Activated naive CD8-positive, alpha-beta T cell treated with anti-CD3 and anti-CD28 coated beads for 36 hours (primary cell): ENCODE results near the gene MUC3A. TPM values are rescaled to one million over a fixed set of nuclear protein-coding genes. Genes with fewer than 3 reads are reported as not detected.
"Not testable (repeated sequence)": the region's sequence is repeated elsewhere in the genome, so short reads cannot be mapped to it uniquely, and the experiment has no call there.

Experiments used
- DNase-seq: peaks from one replicate; pipeline ENCODE4 v3.0.0; 2021
- H3K27ac Mint-ChIP-seq: one replicate; pipeline ENCODE4 v1.8.0; 2022; ENCODE audit warnings: mild to moderate bottlenecking, moderate library complexity, mixed read lengths
- H3K27me3 Mint-ChIP-seq: one replicate; pipeline ENCODE4 v1.8.0; 2022; ENCODE audit warnings: mild to moderate bottlenecking, mixed read lengths
- H3K36me3 Mint-ChIP-seq: one replicate; pipeline ENCODE4 v1.8.0; 2021; ENCODE audit warnings: mild to moderate bottlenecking, mixed read lengths
- H3K4me1 Mint-ChIP-seq: one replicate; pipeline ENCODE4 v1.8.0; 2021; ENCODE audit warnings: mixed read lengths
- H3K4me3 Mint-ChIP-seq: one replicate; pipeline ENCODE4 v1.8.0; 2022; ENCODE audit warnings: mild to moderate bottlenecking, moderate library complexity, mixed read lengths
- H3K9me3 Mint-ChIP-seq: one replicate; pipeline ENCODE4 v1.8.0; 2022; ENCODE audit warnings: mixed read lengths
- total RNA-seq, 2 experiments: library from RNA; stranded (reverse); gene quantifications; one replicate each; pipeline ENCODE4 v1.2.3, GENCODE V29; 2021

The MUC3A gene, protein sequence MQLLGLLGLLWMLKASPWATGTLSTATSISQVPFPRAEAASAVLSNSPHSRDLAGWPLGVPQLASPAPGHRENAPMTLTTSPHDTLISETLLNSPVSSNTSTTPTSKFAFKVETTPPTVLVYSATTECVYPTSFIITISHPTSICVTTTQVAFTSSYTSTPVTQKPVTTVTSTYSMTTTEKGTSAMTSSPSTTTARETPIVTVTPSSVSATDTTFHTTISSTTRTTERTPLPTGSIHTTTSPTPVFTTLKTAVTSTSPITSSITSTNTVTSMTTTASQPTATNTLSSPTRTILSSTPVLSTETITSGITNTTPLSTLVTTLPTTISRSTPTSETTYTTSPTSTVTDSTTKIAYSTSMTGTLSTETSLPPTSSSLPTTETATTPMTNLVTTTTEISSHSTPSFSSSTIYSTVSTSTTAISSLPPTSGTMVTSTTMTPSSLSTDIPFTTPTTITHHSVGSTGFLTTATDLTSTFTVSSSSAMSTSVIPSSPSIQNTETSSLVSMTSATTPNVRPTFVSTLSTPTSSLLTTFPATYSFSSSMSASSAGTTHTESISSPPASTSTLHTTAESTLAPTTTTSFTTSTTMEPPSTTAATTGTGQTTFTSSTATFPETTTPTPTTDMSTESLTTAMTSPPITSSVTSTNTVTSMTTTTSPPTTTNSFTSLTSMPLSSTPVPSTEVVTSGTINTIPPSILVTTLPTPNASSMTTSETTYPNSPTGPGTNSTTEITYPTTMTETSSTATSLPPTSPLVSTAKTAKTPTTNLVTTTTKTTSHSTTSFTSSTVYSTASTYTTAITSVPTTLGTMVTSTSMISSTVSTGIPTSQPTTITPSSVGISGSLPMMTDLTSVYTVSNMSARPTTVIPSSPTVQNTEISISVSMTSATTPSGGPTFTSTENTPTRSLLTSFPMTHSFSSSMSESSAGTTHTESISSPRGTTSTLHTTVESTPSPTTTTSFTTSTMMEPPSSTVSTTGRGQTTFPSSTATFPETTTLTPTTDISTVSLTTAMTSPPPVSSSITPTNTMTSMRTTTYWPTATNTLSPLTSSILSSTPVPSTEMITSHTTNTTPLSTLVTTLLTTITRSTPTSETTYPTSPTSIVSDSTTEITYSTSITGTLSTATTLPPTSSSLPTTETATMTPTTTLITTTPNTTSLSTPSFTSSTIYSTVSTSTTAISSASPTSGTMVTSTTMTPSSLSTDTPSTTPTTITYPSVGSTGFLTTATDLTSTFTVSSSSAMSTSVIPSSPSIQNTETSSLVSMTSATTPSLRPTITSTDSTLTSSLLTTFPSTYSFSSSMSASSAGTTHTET (N-terminal part only)
- not detected for total RNA-seq

DNA sequence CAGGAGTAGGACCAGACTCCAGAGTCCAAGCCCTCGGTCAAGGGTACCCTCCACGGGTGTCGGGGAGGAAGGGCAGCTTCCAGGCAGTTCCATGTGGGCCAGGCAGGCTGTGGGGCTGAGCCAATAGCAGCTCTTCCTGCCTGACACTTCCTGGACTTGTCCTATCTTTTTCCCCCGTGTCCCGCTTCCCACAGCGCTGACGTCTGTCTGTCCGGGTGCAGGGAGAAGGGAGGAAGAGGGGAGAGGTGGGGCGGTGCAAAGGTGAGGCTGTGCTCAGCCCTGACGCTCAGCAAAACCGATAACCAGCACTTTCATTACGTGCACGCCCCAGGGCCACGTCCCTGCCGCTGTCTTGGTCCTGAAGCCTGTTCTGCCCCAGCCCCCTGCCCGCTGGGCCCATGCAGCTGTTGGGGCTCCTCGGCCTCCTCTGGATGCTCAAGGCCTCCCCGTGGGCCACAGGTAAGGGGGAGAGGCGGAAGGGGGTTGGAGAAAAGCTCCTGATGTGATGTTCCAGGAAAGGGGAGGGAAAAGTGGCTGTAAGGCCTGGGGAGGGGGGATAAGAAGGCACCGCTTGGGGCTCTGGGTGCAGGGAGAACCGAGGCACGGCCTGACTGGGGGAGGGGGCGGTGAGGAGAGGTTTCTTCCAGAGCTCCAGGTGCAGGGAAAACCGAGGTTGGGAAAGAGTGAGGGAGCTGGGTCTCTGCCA, at the start of gene MUC3A:
Gene MUC3A, plus strand, starts transcription at position 308 of the 706 bp plus-strand sequence. Its CDS starts 91 bp downstream, at position 399.
- Mint-ChIP-seq H3K27me3 (peaks cover 12% of the 10 kb centered on the region), H3K4me3 (no peak within 1 kb of the TSS), H3K36me3 (no peaks in the 10 kb centered on the region), H3K27ac (no peak within 1 kb of the TSS), H3K9me3 (no peaks in the 10 kb centered on the region), H3K4me1 (no peaks in the 10 kb centered on the region)
- no peak for DNase-seq

DNA sequence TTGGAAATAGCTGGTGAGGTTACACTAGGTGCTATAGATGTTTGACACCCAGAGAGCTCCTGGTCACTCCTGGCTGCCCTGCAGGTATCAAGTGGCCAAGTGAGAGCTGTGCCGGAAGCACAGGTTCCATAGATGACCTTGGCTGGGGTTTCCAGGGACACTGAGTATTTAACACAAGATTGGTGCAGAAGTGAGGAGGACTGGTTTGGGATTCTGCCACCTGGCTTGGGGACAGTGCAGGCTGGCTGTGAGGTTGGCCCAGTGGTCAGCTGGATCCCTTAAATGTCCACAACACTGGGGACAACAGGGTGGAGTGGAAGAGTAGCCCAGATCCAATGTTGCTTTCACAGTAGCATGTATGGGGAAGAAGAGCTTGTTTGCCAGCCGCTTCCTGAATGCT, 48.4 kb upstream of the MUC3A start:
- no peak overlapping the region for H3K27ac Mint-ChIP-seq
- no peak for DNase-seq
- H3K4me3 Mint-ChIP-seq: no peak overlapping the region
- H3K4me1 Mint-ChIP-seq: peaks cover 4% of the 10 kb centered on the region
- H3K27me3 Mint-ChIP-seq: peaks cover 33% of the 10 kb centered on the region
- no peaks in the 10 kb centered on the region for H3K36me3 Mint-ChIP-seq
- no peaks in the 10 kb centered on the region for H3K9me3 Mint-ChIP-seq

DNA sequence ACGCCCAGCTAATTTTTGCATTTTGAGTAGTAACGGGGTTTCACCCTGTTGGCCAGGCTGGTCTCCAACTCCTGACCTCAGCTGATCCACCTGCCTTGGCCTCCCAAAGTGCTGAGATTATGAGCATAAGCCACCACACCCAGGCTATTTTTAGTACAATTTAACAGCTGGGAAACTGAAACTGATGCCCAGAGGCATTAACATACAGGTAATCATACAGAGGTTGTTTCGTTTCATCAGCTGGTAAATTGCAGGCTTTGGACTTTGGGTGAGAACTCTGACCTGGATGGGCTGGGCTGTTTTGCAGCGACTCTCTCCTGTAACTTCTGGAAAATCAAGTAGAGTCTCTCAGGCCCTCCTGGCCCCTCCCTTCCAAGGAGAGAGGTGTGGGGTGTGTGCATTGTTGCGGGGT, 47.4 kb upstream of the MUC3A start:
- H3K4me3 Mint-ChIP-seq: no peak overlapping the region
- H3K27ac Mint-ChIP-seq: no peak overlapping the region
- H3K36me3 Mint-ChIP-seq: no peaks in the 10 kb centered on the region
- no peaks in the 10 kb centered on the region for H3K4me1 Mint-ChIP-seq
- no peak for DNase-seq
- peaks cover 27% of the 10 kb centered on the region for H3K27me3 Mint-ChIP-seq
- no peaks in the 10 kb centered on the region for H3K9me3 Mint-ChIP-seq

DNA sequence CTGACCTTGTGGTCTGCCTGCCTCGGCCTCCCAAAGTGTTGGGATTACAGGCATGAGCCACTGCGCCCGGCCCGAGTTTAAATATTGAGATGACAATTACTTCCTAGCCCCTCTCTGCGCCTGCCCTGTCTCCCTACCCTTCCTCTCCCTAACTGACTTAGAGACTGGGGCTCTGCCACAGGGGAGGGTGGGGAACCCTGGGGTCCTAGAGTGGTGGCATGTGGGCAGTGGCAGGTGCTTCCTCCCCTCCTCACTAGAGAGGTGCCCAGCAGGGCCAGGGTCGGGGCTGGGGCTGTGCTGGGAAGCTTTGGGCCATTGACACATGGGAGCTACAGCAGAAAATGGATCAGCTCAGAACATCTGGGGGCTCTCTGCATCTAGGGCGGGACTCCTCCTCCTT, 46.7 kb upstream of the MUC3A start:
- no peaks in the 10 kb centered on the region for H3K9me3 Mint-ChIP-seq
- no peak overlapping the region for H3K4me3 Mint-ChIP-seq
- H3K27ac Mint-ChIP-seq: no peak overlapping the region
- no peak for DNase-seq
- no peaks in the 10 kb centered on the region for H3K4me1 Mint-ChIP-seq
- no peaks in the 10 kb centered on the region for H3K36me3 Mint-ChIP-seq
- H3K27me3 Mint-ChIP-seq: peaks cover 21% of the 10 kb centered on the region

DNA sequence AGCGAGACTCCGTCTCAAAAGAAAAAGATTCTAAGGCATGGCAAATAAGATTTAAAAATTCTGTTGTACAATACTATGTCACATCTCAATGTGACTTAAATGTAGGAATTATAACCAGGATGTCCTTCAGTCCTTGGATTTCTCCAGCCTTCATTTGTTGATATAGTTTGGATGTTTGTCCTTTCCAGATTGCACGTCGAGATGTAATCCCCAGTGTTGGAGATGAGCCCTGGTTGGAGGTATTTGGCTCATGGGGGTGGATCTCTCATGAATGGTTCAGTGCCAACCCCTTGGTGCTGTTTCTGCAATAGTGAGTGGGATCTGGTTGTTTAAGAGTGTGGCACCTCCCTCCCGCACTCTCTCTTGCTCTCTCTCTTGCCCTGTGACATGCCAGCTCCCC, 40.8 kb upstream of the MUC3A start:
- H3K27ac Mint-ChIP-seq: no peak overlapping the region
- no peak for DNase-seq
- no peaks in the 10 kb centered on the region for H3K4me1 Mint-ChIP-seq
- H3K27me3 Mint-ChIP-seq: peaks cover 18% of the 10 kb centered on the region
- no peaks in the 10 kb centered on the region for H3K36me3 Mint-ChIP-seq
- H3K4me3 Mint-ChIP-seq: no peak overlapping the region
- no peaks in the 10 kb centered on the region for H3K9me3 Mint-ChIP-seq

DNA sequence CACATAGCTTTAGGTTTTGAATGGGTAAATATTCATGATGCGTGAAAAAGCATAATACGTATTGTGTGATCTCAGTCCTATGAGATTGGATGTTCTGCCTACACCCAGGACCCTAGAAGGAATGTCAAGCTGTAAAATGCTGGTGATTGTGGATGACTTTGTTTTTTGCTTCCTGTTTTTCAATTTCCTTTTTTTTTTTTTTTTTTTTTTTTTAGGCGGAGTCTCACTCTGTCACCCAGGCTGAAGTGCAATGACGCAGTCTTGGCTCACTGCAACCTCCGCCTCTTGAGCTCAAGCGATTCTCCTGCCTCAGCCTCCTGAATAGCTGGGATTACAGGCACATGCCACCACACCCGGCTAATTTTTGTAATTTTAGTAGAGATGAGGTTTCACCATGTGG, 38.9 kb upstream of the MUC3A start:
- DNase-seq, H3K4me1 Mint-ChIP-seq, H3K27ac Mint-ChIP-seq, H3K9me3 Mint-ChIP-seq, H3K36me3 Mint-ChIP-seq, H3K4me3 Mint-ChIP-seq: not testable (repeated sequence)
- H3K27me3 Mint-ChIP-seq: peaks cover 18% of the 10 kb centered on the region

DNA sequence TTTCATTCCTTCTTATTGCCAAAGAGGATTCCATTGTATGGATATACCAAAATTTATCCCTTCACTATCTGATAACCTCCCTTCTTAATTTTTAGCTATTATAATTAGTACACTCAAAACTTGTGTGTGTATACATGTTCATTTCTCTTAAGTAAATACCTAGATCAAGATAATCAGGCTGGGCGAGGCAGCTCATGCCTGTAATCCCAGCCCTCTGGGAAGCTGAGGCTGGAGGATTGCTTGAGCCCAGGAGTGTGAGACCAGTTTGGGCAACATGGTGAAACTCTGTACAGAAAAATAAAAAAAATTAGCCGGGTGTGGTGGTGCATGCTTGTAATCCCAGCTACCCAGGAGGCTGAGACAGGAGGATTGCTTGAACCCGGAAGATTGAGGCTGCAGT, 37.9 kb upstream of the MUC3A start:
- Mint-ChIP-seq H3K27me3 (peaks cover 18% of the 10 kb centered on the region), H3K9me3 (no peaks in the 10 kb centered on the region)
- no peak for DNase-seq

DNA sequence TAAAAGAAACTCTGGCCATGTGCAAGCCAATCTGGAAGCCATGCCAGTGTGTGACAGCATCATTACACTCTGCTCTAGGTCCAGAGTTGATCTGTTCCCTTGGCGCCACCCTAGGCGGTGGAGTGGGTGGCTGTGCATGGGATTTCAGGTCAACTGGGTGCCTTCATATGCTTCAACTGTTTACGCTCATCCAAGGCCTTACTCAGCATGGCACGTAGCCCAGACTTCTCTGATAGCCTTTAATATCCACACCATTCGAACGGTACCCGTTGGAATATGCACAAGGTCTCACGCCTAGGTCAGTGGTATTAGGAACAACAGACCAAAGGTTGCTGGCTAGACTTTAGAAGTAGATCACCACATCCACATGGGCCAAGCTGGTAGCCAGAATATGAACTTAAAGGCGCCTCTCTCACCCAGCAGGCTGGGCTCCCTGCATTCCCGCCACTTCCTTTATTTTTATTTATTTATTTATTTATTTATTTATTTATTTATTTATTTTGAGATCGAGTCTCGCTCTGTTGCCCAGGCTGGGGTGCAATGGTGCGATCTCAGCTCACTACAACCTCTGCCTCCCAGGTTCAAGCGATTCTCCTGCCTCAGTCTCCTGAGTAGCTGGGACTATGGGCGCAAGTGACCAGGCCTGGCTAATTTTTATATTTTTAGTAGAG, 35.0 kb upstream of the MUC3A start:
- Mint-ChIP-seq H3K36me3 (no peaks in the 10 kb centered on the region), H3K4me3 (no peak overlapping the region), H3K9me3 (no peaks in the 10 kb centered on the region), H3K27me3 (peaks cover 18% of the 10 kb centered on the region), H3K4me1 (no peaks in the 10 kb centered on the region), H3K27ac (no peak overlapping the region)
- DNase-seq: no peak

More for the DNA sequence above, 37.9 kb upstream of the MUC3A start:
- no peak overlapping the region for H3K4me3 Mint-ChIP-seq
- no peaks in the 10 kb centered on the region for H3K36me3 Mint-ChIP-seq
- no peak overlapping the region for H3K27ac Mint-ChIP-seq
- no peaks in the 10 kb centered on the region for H3K4me1 Mint-ChIP-seq

DNA sequence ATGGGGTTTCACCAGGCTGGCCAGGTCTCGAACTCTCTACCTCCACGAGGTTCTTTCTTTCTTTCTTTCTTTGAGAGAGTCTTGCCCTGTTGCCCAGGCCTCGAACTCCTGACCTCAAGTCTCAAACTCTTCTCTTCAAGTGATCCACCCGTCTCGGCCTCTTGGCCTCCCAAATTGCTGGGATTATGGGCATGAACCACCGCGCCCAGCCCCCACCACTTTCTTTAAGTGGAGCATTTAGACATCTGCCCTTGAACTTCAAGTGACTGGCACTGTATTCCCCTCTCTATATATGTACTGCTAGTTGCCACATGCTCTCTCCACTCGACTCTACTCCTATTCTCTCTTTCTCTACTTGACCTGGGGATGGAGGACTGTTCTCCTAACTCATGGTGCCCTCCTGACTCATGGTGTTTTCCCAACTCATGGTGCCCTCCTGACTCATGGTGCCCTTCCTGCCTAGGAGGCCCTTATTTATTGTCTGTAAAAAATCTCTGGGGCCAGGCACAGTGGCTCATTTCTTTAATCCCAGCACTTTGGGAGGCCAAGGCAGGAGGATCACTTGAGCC, 34.4 kb upstream of the MUC3A start:
- no peak for DNase-seq
- H3K4me3 Mint-ChIP-seq: no peak overlapping the region
- no peaks in the 10 kb centered on the region for H3K4me1 Mint-ChIP-seq
- no peaks in the 10 kb centered on the region for H3K36me3 Mint-ChIP-seq
- H3K27ac Mint-ChIP-seq: no peak overlapping the region
- no peaks in the 10 kb centered on the region for H3K9me3 Mint-ChIP-seq
- H3K27me3 Mint-ChIP-seq: peaks cover 21% of the 10 kb centered on the region

DNA sequence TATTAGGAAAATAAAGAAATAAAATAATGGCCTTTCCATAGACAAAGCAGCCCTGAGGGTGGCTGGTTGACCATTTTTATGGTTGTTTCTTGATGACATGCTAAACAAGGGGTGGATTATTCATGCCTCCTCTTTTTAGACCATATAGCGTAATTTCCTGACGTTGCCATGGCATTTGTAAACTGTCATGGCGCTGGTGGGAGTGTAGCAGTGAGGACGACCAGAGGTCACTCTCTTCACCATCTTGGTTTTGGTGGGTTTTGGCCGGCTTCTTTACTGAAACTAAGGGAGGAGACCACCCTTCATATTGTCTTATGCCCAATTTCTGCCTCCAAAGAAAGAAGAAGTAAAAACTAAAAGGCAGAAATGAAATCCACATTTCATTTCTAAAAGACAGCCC, 30.0 kb upstream of the MUC3A start:
- peaks cover 21% of the 10 kb centered on the region for H3K27me3 Mint-ChIP-seq
- not testable (repeated sequence) for H3K36me3 Mint-ChIP-seq

DNA sequence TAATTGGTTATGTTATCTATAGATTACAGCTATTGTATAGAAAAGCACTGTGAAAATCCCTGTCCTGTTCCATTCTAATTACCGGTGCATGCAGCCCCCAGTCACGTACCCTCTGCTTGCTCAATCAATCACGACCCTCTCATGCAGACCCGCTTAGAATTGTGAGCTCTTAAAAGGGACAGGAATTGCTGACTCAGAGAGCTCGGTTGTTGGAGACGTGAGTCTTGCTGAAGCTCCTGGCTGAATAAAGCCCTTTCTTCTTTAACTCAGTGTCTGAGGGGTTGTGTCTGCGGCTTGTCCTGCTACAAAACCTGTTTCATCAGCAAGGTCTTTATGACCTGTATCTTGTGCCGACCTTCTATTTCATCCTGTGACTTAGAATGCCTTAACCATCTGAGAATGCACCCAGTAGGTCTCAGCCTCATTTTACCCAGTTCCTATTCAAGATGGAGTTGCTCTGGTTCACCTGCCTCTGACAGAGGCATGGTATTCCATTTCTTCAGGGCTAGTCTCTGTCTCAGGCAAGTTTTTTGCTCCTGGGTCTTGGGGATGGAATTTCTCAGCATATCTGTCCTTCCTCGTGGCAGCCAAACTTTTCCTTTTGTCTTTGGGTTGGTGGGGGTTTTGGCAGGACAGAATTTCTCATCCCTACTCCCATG, 29.4 kb upstream of the MUC3A start:
- H3K9me3 Mint-ChIP-seq, DNase-seq, H3K27ac Mint-ChIP-seq, H3K4me3 Mint-ChIP-seq, H3K36me3 Mint-ChIP-seq, H3K4me1 Mint-ChIP-seq: not testable (repeated sequence)
- H3K27me3 Mint-ChIP-seq: peaks cover 21% of the 10 kb centered on the region

More for the DNA sequence above, 30.0 kb upstream of the MUC3A start:
- not testable (repeated sequence) for H3K9me3 Mint-ChIP-seq, H3K4me3 Mint-ChIP-seq, H3K4me1 Mint-ChIP-seq, H3K27ac Mint-ChIP-seq, DNase-seq

DNA sequence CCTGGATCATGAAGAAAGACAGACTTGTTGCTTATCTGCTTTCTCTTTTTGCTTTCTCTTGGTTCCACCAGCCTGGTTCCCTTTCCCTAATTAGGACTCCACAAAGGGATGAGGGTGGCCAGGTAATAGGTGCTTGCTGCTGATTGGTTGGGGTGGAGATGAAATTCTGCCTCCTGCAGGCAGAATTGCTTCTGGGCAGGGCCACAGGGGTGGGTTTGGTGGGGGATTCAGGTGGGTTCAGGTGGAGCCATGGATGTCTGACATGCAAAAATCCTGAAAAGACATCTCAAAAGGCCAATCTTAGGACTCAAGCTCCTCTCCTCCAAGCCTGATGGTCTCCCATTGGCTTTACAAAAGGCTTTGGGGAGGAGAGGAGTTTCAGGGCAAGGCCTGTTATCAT, 28.3 kb upstream of the MUC3A start:
- Mint-ChIP-seq H3K27ac (no peak overlapping the region), H3K4me3 (no peak overlapping the region), H3K36me3 (no peaks in the 10 kb centered on the region), H3K9me3 (no peaks in the 10 kb centered on the region), H3K4me1 (no peaks in the 10 kb centered on the region), H3K27me3 (peaks cover 21% of the 10 kb centered on the region)
- DNase-seq: no peak

DNA sequence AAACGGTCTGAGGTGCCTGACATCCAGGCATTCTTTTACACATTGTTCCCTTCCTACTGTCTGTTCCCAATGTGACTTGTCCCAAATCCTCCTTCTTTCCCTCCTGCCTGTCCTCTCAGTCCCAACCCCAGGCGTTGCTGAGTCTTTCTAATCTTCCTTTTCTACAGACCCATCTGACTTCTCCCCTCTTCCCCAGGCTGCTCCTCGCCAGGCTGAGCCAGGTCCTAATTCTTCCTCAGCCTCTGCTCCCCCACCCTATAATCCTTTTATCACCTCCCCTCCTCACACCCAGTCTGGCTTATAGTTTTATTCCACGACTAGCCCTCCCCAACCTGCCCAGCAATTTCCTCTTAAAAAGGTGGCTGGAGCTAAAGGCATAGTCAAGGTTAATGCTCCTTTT, 25.7 kb upstream of the MUC3A start:
- DNase-seq, H3K27ac Mint-ChIP-seq, H3K9me3 Mint-ChIP-seq, H3K4me1 Mint-ChIP-seq, H3K36me3 Mint-ChIP-seq, H3K4me3 Mint-ChIP-seq: not testable (repeated sequence)
- H3K27me3 Mint-ChIP-seq: peaks cover 21% of the 10 kb centered on the region
